HepG2 (cell line): ENCODE data around the gene CGB5. TPM values are rescaled to one million over a fixed set of nuclear protein-coding genes. Genes with fewer than 3 reads are reported as not detected.

ENCODE experiments used
- ATAC-seq: fragments of 200-7000 bp; cut with Tn5 transposase; 3 replicates; pipeline ENCODE4 v1.9.1; 2020; ENCODE audit warnings: mild to moderate bottlenecking, moderate library complexity
- BruUV-seq: library from RNA; stranded (reverse); fragments of 400-500 nt; replicated peaks from 2 replicates; lab custom pipeline; 2021; lab: Mats Ljungman, UMichigan
- CTCF ChIA-PET: fragments of 300-600 bp; formaldehyde crosslinking; extraction: SDS; loops from one replicate; lab custom pipeline; 2021; ENCODE audit warnings: low total read pairs, inconsistent platforms, low intra/inter-chr PET ratio; lab: Yijun Ruan, JAX
- POLR2A ChIA-PET: fragments of 350-600 bp; sonication (Branson Sonifier 250); formaldehyde crosslinking; loops from one replicate; lab custom pipeline; 2020; ENCODE audit warnings: antibody characterized with exemption, inconsistent platforms; lab: Yijun Ruan, JAX
- DNase-seq: peaks from one replicate; pipeline ENCODE4 v3.0.0-alpha.2; 2015; ENCODE audit warnings: low spot score
- FAIRE-seq: peaks from 3 replicates; lab custom pipeline; 2011; peaks lifted over from hg19 to GRCh38; lab: Jason Lieb, UNC
- H2AFZ ChIP-seq: one replicate; pipeline ENCODE4 v1.6.1; 2011; ENCODE audit warnings: low read length, inconsistent platforms
- H3K27ac ChIP-seq: fragments of 300-600 bp; 3 replicates; pipeline ENCODE4 v1.8.0; 2011; ENCODE audit warnings: mixed run types, mild to moderate bottlenecking, mixed read lengths, low read length, inconsistent platforms; ENCODE audit not compliant: insufficient read depth; ENCODE audit errors: extremely low read length
- H3K27me3 ChIP-seq, 2 experiments: fragments of 200-600 bp in 1 of 2; 2 replicates in 1 of 2; 3 replicates in 1 of 2; pipeline versions ENCODE4 v1.6.0 to v1.8.0; 2011; ENCODE audit warnings: low read length in 2 of 2, mild to moderate bottlenecking in 2 of 2, moderate library complexity in 2 of 2, inconsistent platforms in 1 of 2; ENCODE audit not compliant: insufficient read depth in 2 of 2, control insufficient read depth in 1 of 2
- H3K36me3 ChIP-seq, 2 experiments: fragments of 200-600 bp in 1 of 2; replicated peaks in 1 of 2; 2 replicates in 1 of 2; 3 replicates in 1 of 2; pipeline versions ENCODE4 v1.5.1 to v1.8.0; 2011; ENCODE audit warnings: low read length in 2 of 2, inconsistent platforms in 1 of 2; ENCODE audit not compliant: insufficient read depth in 2 of 2, control insufficient read depth in 1 of 2
- H3K4me1 ChIP-seq: 2 replicates; pipeline ENCODE4 v1.5.1; 2012; ENCODE audit warnings: low read length, inconsistent platforms; ENCODE audit not compliant: insufficient read depth
- H3K4me2 ChIP-seq: 2 replicates; pipeline ENCODE4 v1.6.0; 2011; ENCODE audit warnings: low read depth, low read length, inconsistent platforms
- H3K4me3 ChIP-seq, 3 experiments: fragments of 200-600 bp in 1 of 3; sonication (generic), shearing (Covaris generic) in 1 of 3; replicated peaks in 1 of 3; 2 replicates each; pipeline ENCODE4 v1.5.1; 2011 to 2016; ENCODE audit warnings: low read length in 3 of 3, inconsistent platforms in 2 of 3, low read depth in 2 of 3, mild to moderate bottlenecking in 2 of 3, control low read depth in 1 of 3, mixed read lengths in 1 of 3; ENCODE audit not compliant: insufficient read depth in 1 of 3
- H3K79me2 ChIP-seq: one replicate; pipeline ENCODE4 v1.6.1; 2011; ENCODE audit warnings: low read length, inconsistent platforms; ENCODE audit not compliant: insufficient read depth
- H3K9ac ChIP-seq: 2 replicates; pipeline ENCODE4 v1.6.0; 2011; ENCODE audit warnings: mild to moderate bottlenecking, low read depth, low read length, inconsistent platforms; ENCODE audit not compliant: insufficient read depth
- H3K9me3 ChIP-seq: 2 replicates; pipeline ENCODE4 v1.5.1; 2012; ENCODE audit warnings: mild to moderate bottlenecking, low read length
- H4K20me1 ChIP-seq: 2 replicates; pipeline ENCODE4 v1.6.0; 2011; ENCODE audit warnings: inconsistent platforms, mild to moderate bottlenecking, low read length, moderate library complexity; ENCODE audit not compliant: insufficient read depth
- ARNT ChIP-seq: fragments of 450-650 bp; IDR thresholded peaks from 2 replicates; pipeline ENCODE4 v1.6.1; 2017
- ATF1 ChIP-seq: IDR thresholded peaks from 2 replicates; pipeline ENCODE4 v1.6.1; 2016; ENCODE audit warnings: mild to moderate bottlenecking, control low read depth
- BRD4 ChIP-seq: sonication (generic); formaldehyde crosslinking; IDR thresholded peaks from 2 replicates; pipeline ENCODE4 v1.4.0; 2020; ENCODE audit warnings: missing genetic modification reagents
- JUN ChIP-seq: sonication (generic); formaldehyde crosslinking; IDR thresholded peaks from 2 replicates; pipeline ENCODE4 v1.4.0; 2020; ENCODE audit warnings: mild to moderate bottlenecking, missing genetic modification reagents
- KLF16 ChIP-seq, 2 experiments: sonication (generic) in 1 of 2; formaldehyde crosslinking in 1 of 2; IDR thresholded peaks; 2 replicates each; pipeline versions ENCODE4 v1.6.1 to v1.8.0; 2016 to 2023; ENCODE audit warnings: missing genetic modification reagents in 2 of 2, missing compliant biosample characterization in 1 of 2
- REL ChIP-seq: sonication (generic); formaldehyde crosslinking; conservative IDR thresholded peaks from 2 replicates; pipeline ENCODE4 v1.8.0; 2022; ENCODE audit warnings: mild to moderate bottlenecking, missing genetic modification reagents, moderate library complexity
- ZBTB21 ChIP-seq: sonication (generic); formaldehyde crosslinking; IDR thresholded peaks from 2 replicates; pipeline ENCODE4 v1.4.0; 2020; ENCODE audit warnings: missing genetic modification reagents
- ZBTB46 ChIP-seq: sonication (generic); formaldehyde crosslinking; IDR thresholded peaks from 2 replicates; pipeline ENCODE4 v1.4.0; 2020; ENCODE audit warnings: mild to moderate bottlenecking, missing genetic modification reagents, borderline replicate concordance
- ZEB1 ChIP-seq: IDR thresholded peaks from 2 replicates; pipeline ENCODE4 v1.6.1; 2012; ENCODE audit warnings: mild to moderate bottlenecking, low read depth, inconsistent platforms; ENCODE audit not compliant: insufficient replicate concordance
- ZSCAN21 ChIP-seq: sonication (generic); formaldehyde crosslinking; IDR thresholded peaks from 2 replicates; pipeline ENCODE4 v1.8.0; 2022; ENCODE audit warnings: mild to moderate bottlenecking, missing genetic modification reagents, moderate library complexity, borderline replicate concordance
- WGBS: methylation state at CpG from one replicate; pipeline ENCODE4 v1.1.6; 2017; ENCODE audit warnings: low lambda C conversion rate; 5-methylcytosine and 5-hydroxymethylcytosine counted together
- in situ Hi-C: cut with HindIII; loops from 2 replicates; pipeline ENCODE4 v1.10.0; 2017; ENCODE audit warnings: low pct_unique_long_range_greater_than_20kb; ENCODE audit not compliant: extremely low pct_ligation_motif_present
- intact Hi-C: fragments of 100-400 bp; cut with micrococcal nuclease; formaldehyde crosslinking; loops from one replicate; pipeline ENCODE4 v1.10.0; 2022; ENCODE audit not compliant: unreplicated experiment
- polyA plus RNA-seq, 8 experiments: library from polyadenylated mRNA; depleted of rRNA in 3 of 8; stranded (reverse) in 7 of 8; unstranded in 1 of 8; fragments of >200 nt; fragmentation: Illumina TruSeq in 4 of 8; extraction: Trizol in 4 of 8; gene quantifications; 2 replicates each; pipeline versions ENCODE4 v1.2.1 to v1.2.3, GENCODE V29; 2011 to 2016; ENCODE audit warnings: low read depth in 4 of 8, missing spikeins in 1 of 8, mixed read lengths in 1 of 8; ENCODE audit not compliant: insufficient read depth in 1 of 8
- total RNA-seq, 5 experiments: library from RNA; depleted of rRNA; stranded (reverse); fragments of >200 nt; fragmentation: Illumina TruSeq; extraction: Trizol; gene quantifications; 2 replicates each; pipeline ENCODE4 v1.2.3, GENCODE V29; 2016; ENCODE audit warnings: low read depth in 1 of 5
- TF ChIP-seq, protein P1 (sequence below): sonication (generic); formaldehyde crosslinking; IDR thresholded peaks from 2 replicates; pipeline ENCODE4 v1.5.0; 2020; ENCODE audit warnings: mild to moderate bottlenecking, missing genetic modification reagents, borderline replicate concordance

Gene CGB5
- total and polyA plus RNA-seq, 2 of the 13 experiments (the other 11 are each of a cell fraction or from before 2014, with no cell fraction given): not detected

DNA sequence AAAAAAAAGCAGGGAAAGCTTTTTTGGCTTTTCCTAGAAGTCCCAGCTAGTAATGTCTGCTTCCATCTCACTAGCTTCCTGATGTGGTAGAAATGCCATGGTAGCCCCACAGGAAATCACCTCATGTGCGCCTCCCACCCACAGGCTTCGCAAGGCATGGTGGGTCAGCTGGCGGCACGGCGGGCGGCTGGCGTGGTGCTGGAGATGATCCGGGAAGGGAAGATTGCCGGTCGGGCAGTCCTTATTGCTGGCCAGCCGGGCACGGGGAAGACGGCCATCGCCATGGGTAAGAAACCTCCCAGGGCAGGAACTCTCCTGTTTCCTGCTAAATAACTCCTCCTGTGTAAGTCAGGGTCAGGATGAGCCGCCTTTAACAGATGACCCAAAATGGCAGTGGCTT, 39.5 kb upstream of the CGB5 start:
- Histone ChIP-seq H3K9me3 (no peaks in the 10 kb centered on the region), H3K4me2 (no peak overlapping the region), H3K27me3 (no peaks in the 10 kb centered on the region), H3K4me1 (no peaks in the 10 kb centered on the region), H4K20me1 (no peaks in the 10 kb centered on the region), H3K36me3 (peaks cover 27 to 53% of the 10 kb centered on the region in 2 experiments), H3K9ac (no peak overlapping the region), H2AFZ (no peak overlapping the region), H3K27ac (no peak overlapping the region), H3K79me2 (no peaks in the 10 kb centered on the region), H3K4me3 (no peak overlapping the region)
- FAIRE-seq (no peak), DNase-seq (no peak), ATAC-seq (no peak)
- intact Hi-C loops: no loop called here
- in situ Hi-C loops: no loop called here
- POLR2A ChIA-PET: no interaction called here
- BruUV-seq: no TSS peak
- WGBS: 98% methylated on average over 13 of the region's 15 CpGs
- CTCF ChIA-PET: no interaction called here
- no peak for TF ChIP-seq JUN (CRISPR knock-in tag)
- no peak for TF ChIP-seq ARNT
- TF ChIP-seq KLF16 (CRISPR knock-in tag; IDR thresholded peaks at IDR 0.05): no peak
- no peak for TF ChIP-seq ZEB1
- TF ChIP-seq BRD4 (CRISPR knock-in tag): no peak
- TF ChIP-seq ZSCAN21: no peak
- TF ChIP-seq, protein P1, sequence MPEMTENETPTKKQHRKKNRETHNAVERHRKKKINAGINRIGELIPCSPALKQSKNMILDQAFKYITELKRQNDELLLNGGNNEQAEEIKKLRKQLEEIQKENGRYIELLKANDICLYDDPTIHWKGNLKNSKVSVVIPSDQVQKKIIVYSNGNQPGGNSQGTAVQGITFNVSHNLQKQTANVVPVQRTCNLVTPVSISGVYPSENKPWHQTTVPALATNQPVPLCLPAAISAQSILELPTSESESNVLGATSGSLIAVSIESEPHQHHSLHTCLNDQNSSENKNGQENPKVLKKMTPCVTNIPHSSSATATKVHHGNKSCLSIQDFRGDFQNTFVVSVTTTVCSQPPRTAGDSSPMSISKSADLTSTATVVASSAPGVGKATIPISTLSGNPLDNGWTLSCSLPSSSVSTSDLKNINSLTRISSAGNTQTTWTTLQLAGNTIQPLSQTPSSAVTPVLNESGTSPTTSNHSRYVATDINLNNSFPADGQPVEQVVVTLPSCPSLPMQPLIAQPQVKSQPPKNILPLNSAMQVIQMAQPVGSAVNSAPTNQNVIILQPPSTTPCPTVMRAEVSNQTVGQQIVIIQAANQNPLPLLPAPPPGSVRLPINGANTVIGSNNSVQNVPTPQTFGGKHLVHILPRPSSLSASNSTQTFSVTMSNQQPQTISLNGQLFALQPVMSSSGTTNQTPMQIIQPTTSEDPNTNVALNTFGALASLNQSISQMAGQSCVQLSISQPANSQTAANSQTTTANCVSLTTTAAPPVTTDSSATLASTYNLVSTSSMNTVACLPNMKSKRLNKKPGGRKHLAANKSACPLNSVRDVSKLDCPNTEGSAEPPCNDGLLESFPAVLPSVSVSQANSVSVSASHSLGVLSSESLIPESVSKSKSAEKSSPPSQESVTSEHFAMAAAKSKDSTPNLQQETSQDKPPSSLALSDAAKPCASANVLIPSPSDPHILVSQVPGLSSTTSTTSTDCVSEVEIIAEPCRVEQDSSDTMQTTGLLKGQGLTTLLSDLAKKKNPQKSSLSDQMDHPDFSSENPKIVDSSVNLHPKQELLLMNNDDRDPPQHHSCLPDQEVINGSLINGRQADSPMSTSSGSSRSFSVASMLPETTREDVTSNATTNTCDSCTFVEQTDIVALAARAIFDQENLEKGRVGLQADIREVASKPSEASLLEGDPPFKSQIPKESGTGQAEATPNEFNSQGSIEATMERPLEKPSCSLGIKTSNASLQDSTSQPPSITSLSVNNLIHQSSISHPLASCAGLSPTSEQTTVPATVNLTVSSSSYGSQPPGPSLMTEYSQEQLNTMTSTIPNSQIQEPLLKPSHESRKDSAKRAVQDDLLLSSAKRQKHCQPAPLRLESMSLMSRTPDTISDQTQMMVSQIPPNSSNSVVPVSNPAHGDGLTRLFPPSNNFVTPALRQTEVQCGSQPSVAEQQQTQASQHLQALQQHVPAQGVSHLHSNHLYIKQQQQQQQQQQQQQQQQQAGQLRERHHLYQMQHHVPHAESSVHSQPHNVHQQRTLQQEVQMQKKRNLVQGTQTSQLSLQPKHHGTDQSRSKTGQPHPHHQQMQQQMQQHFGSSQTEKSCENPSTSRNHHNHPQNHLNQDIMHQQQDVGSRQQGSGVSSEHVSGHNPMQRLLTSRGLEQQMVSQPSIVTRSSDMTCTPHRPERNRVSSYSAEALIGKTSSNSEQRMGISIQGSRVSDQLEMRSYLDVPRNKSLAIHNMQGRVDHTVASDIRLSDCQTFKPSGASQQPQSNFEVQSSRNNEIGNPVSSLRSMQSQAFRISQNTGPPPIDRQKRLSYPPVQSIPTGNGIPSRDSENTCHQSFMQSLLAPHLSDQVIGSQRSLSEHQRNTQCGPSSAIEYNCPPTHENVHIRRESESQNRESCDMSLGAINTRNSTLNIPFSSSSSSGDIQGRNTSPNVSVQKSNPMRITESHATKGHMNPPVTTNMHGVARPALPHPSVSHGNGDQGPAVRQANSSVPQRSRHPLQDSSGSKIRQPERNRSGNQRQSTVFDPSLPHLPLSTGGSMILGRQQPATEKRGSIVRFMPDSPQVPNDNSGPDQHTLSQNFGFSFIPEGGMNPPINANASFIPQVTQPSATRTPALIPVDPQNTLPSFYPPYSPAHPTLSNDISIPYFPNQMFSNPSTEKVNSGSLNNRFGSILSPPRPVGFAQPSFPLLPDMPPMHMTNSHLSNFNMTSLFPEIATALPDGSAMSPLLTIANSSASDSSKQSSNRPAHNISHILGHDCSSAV (CRISPR knock-in tag): no peak
- no peak for TF ChIP-seq REL (CRISPR knock-in tag)
- no peak for TF ChIP-seq ZBTB46 (CRISPR knock-in tag)
- TF ChIP-seq ATF1: no peak
- no peak for TF ChIP-seq ZBTB21 (CRISPR knock-in tag)
